GM23248 (cell line): ENCODE results near the gene SNX25. TPM values are rescaled to one million over a fixed set of nuclear protein-coding genes. Genes with fewer than 3 reads are reported as not detected.
A peak's percentile ranks its signal among the peaks of the same experiment; 100 is the strongest.

ENCODE experiments used
- DNase-seq: peaks from one replicate; pipeline ENCODE4 v3.0.0-alpha.2; 2015
- H2AFZ ChIP-seq: fragments of 200-600 bp; sonication (generic); 2 replicates; pipeline ENCODE4 v1.6.1; 2016; ENCODE audit warnings: antibody characterized with exemption
- H3F3A ChIP-seq: fragments of 200-600 bp; sonication (generic); 2 replicates; pipeline ENCODE4 v1.6.1; 2016; ENCODE audit warnings: mild to moderate bottlenecking, antibody characterized with exemption, mixed run types; ENCODE audit not compliant: insufficient read depth
- H3K27ac ChIP-seq: fragments of 200-600 bp; sonication (generic); 2 replicates; pipeline ENCODE4 v1.5.1; 2016; ENCODE audit warnings: mild to moderate bottlenecking
- H3K27me3 ChIP-seq: fragments of 200-600 bp; sonication (generic); replicated peaks from 2 replicates; pipeline ENCODE4 v1.6.1; 2016; ENCODE audit warnings: mild to moderate bottlenecking; ENCODE audit not compliant: insufficient read depth
- H3K36me3 ChIP-seq: fragments of 200-600 bp; sonication (generic); 2 replicates; pipeline ENCODE4 v1.6.1; 2016; ENCODE audit warnings: low read depth, mild to moderate bottlenecking
- H3K4me1 ChIP-seq: fragments of 200-600 bp; sonication (generic); 2 replicates; pipeline ENCODE4 v1.6.1; 2016; ENCODE audit warnings: mild to moderate bottlenecking; ENCODE audit not compliant: insufficient read depth
- H3K4me2 ChIP-seq: fragments of 200-600 bp; sonication (generic); one replicate; pipeline ENCODE4 v1.6.1; 2016; ENCODE audit warnings: mild to moderate bottlenecking; ENCODE audit not compliant: unreplicated experiment
- H3K4me3 ChIP-seq: fragments of 200-600 bp; sonication (generic); 2 replicates; pipeline ENCODE4 v1.5.1; 2016; ENCODE audit warnings: mild to moderate bottlenecking
- H3K79me2 ChIP-seq: fragments of 200-600 bp; sonication (generic); 2 replicates; pipeline ENCODE4 v1.6.1; 2016; ENCODE audit warnings: mild to moderate bottlenecking; ENCODE audit not compliant: insufficient read depth
- H3K9ac ChIP-seq: fragments of 200-600 bp; sonication (generic); 2 replicates; pipeline ENCODE4 v1.6.1; 2016; ENCODE audit warnings: mild to moderate bottlenecking
- H3K9me2 ChIP-seq: fragments of 200-600 bp; sonication (generic); 2 replicates; pipeline ENCODE4 v1.6.1; 2016; ENCODE audit warnings: mixed run types, mild to moderate bottlenecking, moderate library complexity; ENCODE audit not compliant: insufficient read depth
- H3K9me3 ChIP-seq: fragments of 200-600 bp; sonication (generic); one replicate; pipeline ENCODE4 v1.6.1; 2017; ENCODE audit warnings: low read depth
- H4K20me1 ChIP-seq: fragments of 200-600 bp; sonication (generic); 2 replicates; pipeline ENCODE4 v1.6.0; 2016; ENCODE audit not compliant: insufficient read depth
- EZH2 ChIP-seq: fragments of 200-600 bp; sonication (generic); IDR thresholded peaks from 2 replicates; pipeline ENCODE4 v1.6.1; 2018; ENCODE audit warnings: antibody characterized with exemption, mild to moderate bottlenecking; ENCODE audit not compliant: insufficient read depth, poor library complexity, severe bottlenecking
- EZH2phosphoT487 ChIP-seq: fragments of 200-600 bp; sonication (generic); IDR thresholded peaks from 2 replicates; pipeline ENCODE4 v1.6.1; 2018; ENCODE audit warnings: antibody characterized with exemption, moderate library complexity, mild to moderate bottlenecking, low read depth; ENCODE audit not compliant: insufficient read depth
- WGBS, 2 experiments: methylation state at CpG; one replicate each; pipeline ENCODE4 v1.1.6; 2015 to 2017; ENCODE audit warnings: low lambda C conversion rate in 2 of 2, low coverage in 1 of 2; ENCODE audit errors: missing lambda C conversion rate in 2 of 2; 5-methylcytosine and 5-hydroxymethylcytosine counted together
- in situ Hi-C: fragments of 300-500 bp; cut with MboI; formaldehyde crosslinking; loops from 2 replicates; pipeline ENCODE4 v1.15.0; 2020
- polyA plus RNA-seq: library from polyadenylated mRNA; unstranded; fragments of >200 nt; fragmentation: Nextera tagmentation; extraction: Ambion mirVana; gene quantifications from 2 replicates; pipeline ENCODE4 v1.2.1, GENCODE V29; 2016
- total RNA-seq: library from RNA; depleted of rRNA; stranded (reverse); fragments of >200 nt; shearing (Covaris generic); gene quantifications from 2 replicates; pipeline ENCODE4 v1.2.3, GENCODE V29; 2014

SNX25 gene
- total and polyA plus RNA-seq, 2 experiments from 2014 or later = 8.2 to 50.0 TPM

DNA sequence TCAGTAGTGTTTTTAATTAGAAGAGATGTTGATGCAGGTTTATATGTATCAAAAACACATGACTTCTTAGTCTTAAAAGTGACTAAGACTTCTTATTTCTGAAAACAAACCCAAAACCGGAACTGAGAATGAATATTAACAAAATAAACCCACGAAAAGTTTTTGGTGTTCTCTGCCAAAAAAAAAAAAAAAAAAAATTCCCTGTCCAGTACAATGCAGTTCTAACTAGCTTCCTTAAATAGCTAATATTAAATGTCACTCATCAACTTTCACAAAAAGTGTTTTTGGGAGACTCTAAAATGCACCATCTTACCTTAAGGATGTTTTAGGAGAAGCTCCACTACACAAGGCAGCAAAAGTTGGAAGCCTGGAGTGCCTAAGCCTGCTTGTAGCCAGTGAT, 189.2 kb downstream of the SNX25 start:
- H3K9me2 ChIP-seq = no peaks in the 10 kb centered on the region
- peaks cover 23% of the 10 kb centered on the region for H3F3A ChIP-seq
- no peaks in the 10 kb centered on the region for H4K20me1 ChIP-seq
- no peak overlapping the region for H2AFZ ChIP-seq
- no peak overlapping the region for H3K9ac ChIP-seq
- DNase-seq = no peak
- TF ChIP-seq EZH2 = no peak
- no peak for TF ChIP-seq EZH2phosphoT487
- H3K27me3 ChIP-seq = no peaks in the 10 kb centered on the region
- H3K27ac ChIP-seq = no peak overlapping the region
- in situ Hi-C loops = no loop called here
- H3K9me3 ChIP-seq = no peaks in the 10 kb centered on the region
- WGBS, 2 experiments = 6 to 21% methylated on average over 2 of the region's 2 CpGs
- peak overlapping the region; percentile 90 for H3K4me2 ChIP-seq
- peaks cover 33% of the 10 kb centered on the region; the same call in 1 of the 2 replicates for H3K36me3 ChIP-seq
- H3K4me3 ChIP-seq = no peak overlapping the region
- no peaks in the 10 kb centered on the region; the same call in 1 of the 2 replicates for H3K79me2 ChIP-seq
- peaks cover 27% of the 10 kb centered on the region for H3K4me1 ChIP-seq

DNA sequence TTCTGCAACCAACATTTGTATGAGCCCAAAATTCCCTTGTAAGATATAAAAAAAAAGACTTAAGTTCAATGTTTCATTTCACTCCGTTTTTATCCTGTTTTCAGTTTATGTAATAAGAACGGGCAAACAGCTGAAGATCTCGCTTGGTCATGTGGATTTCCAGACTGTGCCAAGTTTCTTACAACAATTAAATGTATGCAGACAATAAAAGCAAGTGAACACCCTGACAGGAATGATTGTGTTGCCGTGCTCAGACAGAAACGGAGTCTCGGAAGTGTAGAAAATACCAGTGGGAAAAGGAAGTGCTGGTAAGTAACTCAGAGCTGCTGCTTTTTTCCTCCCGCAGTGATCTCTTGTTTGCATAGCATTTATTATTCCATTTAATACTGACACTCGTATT, 190.1 kb downstream of the SNX25 start:
- in situ Hi-C loops = no loop called here
- Histone ChIP-seq H3K4me3 (no peak overlapping the region), H3K9me2 (no peaks in the 10 kb centered on the region), H2AFZ (no peak overlapping the region), H3K4me1 (peaks cover 24% of the 10 kb centered on the region), H3K9me3 (no peaks in the 10 kb centered on the region), H4K20me1 (no peaks in the 10 kb centered on the region), H3K36me3 (peaks cover 34% of the 10 kb centered on the region; the same call in 1 of the 2 replicates), H3K27me3 (no peaks in the 10 kb centered on the region), H3K4me2 (no peak overlapping the region), H3K79me2 (no peaks in the 10 kb centered on the region; the same call in 1 of the 2 replicates), H3K9ac (no peak overlapping the region), H3F3A (peaks cover 20% of the 10 kb centered on the region), H3K27ac (no peak overlapping the region)
- TF ChIP-seq EZH2 (no peak), EZH2phosphoT487 (no peak)
- DNase-seq = no peak
- WGBS, 2 experiments = 61 to 67% methylated on average over 8 of the region's 8 CpGs

DNA sequence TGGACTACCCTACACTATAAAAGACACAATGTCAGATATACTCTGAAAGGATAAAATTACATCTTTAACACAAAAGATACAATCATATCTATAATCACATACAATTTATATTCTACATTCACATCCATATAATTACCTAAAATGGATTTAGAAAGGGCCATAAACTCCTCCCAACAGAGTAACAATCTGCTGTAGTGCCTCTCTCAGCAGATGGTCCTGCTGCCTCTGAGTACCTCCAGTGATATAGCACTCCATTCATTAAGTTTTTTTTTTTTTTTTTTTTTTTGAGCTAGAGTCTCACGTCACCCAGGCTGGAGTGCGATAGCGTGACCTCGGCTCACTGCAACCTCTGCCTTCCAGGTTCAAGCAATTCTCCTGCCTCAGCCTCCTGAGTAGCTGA, 194.6 kb downstream of the SNX25 start:
- in situ Hi-C loops = no loop called here
- no peaks in the 10 kb centered on the region for H3K4me1 ChIP-seq
- H3K4me3 ChIP-seq = no peak overlapping the region
- H3F3A ChIP-seq = 0 out of 2 replicates have a peak, but pooled peaks cover under 1% of the 10 kb centered on the region
- TF ChIP-seq EZH2 (no peak), EZH2phosphoT487 (no peak)
- H3K27me3 ChIP-seq = no peaks in the 10 kb centered on the region
- H3K36me3 ChIP-seq = peaks cover 49% of the 10 kb centered on the region
- H3K27ac ChIP-seq = no peak overlapping the region
- no peak overlapping the region for H3K9ac ChIP-seq
- WGBS, 2 experiments = 96 to 100% methylated on average over 3 to 4 of the region's 4 CpGs
- H3K79me2 ChIP-seq = no peaks in the 10 kb centered on the region
- H3K4me2 ChIP-seq = no peak overlapping the region
- no peak overlapping the region for H2AFZ ChIP-seq
- H3K9me3 ChIP-seq = no peaks in the 10 kb centered on the region
- no peak for DNase-seq
- no peaks in the 10 kb centered on the region for H4K20me1 ChIP-seq
- no peaks in the 10 kb centered on the region for H3K9me2 ChIP-seq

DNA sequence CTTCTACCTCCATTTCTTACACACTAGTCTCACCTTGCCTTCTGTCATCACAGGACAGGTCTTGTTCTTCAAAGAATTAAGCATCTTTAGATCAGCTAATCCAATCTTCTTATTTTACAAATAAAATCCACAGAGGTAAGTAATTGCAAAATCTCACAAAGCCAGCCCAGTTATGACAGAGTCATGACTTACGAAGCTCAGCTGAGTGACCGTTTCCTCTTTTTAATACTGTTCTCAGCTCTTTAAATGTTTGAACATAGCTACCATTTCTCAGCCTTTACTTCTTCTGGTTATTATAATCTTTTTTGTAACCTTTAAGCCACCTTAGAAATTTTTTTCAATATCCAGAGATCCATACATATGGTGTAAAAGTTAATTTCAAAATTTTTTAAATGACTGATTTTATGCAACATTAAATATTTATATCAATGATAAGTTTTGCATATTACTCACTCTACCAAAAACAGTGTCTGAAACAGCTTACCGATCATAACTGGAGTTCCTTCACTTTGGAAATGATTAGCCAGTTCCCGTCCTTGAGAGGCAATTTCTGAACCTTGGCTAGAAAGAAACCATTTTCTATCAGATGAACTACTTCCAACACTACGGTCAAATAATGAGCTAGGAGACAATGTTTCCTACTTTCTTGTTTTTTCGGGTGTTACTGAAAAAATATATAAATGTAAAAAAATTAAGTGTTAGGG, 196.1 kb downstream of the SNX25 start:
- 92 to 95% methylated on average over 6 of the region's 6 CpGs for WGBS, 2 experiments
- Histone ChIP-seq H3K27me3 (no peaks in the 10 kb centered on the region), H3K36me3 (peaks cover 37% of the 10 kb centered on the region), H3K9me3 (no peaks in the 10 kb centered on the region), H3K9me2 (no peaks in the 10 kb centered on the region), H3K9ac (no peak overlapping the region), H2AFZ (no peak overlapping the region), H3K4me1 (no peaks in the 10 kb centered on the region), H3F3A (no peaks in the 10 kb centered on the region), H3K4me3 (no peak overlapping the region), H3K4me2 (no peak overlapping the region), H3K79me2 (no peaks in the 10 kb centered on the region), H4K20me1 (no peaks in the 10 kb centered on the region), H3K27ac (no peak overlapping the region)
- DNase-seq = no peak
- TF ChIP-seq EZH2 (no peak), EZH2phosphoT487 (no peak)
- in situ Hi-C loops = no loop called here
